HG02973 (cell line): ENCODE data around the gene NRXN3.
"Not testable (repeated sequence)": the region's sequence is repeated elsewhere in the genome, so short reads cannot be mapped to it uniquely, and the experiment has no call there.

Experiments used
- ATAC-seq: cut with Tn5 transposase; IDR thresholded peaks from one replicate; pipeline ENCODE4 v1.9.1; 2021; ENCODE audit warnings: moderate library complexity; ENCODE audit not compliant: unreplicated experiment

NRXN3 gene

DNA sequence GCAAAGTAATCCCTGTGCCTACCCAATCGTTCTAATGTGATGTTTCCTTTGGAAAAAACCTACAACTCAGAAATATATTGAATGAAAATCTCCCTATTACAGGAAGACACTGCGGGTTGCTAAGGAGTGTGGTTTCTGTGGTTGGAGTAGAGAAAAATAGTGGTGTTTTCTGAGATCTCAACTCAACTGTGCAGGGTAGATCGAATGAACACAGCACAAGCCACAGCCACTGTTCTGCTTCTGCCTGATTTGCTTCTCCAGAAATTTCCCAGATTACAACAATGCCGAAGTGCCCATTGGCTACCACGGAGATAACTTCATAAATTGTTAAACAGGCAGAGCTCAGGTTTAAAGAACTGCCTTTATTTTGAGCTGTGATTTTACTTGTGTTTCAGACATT, 1560.8 kb downstream of the NRXN3 start:
- no peak for ATAC-seq

DNA sequence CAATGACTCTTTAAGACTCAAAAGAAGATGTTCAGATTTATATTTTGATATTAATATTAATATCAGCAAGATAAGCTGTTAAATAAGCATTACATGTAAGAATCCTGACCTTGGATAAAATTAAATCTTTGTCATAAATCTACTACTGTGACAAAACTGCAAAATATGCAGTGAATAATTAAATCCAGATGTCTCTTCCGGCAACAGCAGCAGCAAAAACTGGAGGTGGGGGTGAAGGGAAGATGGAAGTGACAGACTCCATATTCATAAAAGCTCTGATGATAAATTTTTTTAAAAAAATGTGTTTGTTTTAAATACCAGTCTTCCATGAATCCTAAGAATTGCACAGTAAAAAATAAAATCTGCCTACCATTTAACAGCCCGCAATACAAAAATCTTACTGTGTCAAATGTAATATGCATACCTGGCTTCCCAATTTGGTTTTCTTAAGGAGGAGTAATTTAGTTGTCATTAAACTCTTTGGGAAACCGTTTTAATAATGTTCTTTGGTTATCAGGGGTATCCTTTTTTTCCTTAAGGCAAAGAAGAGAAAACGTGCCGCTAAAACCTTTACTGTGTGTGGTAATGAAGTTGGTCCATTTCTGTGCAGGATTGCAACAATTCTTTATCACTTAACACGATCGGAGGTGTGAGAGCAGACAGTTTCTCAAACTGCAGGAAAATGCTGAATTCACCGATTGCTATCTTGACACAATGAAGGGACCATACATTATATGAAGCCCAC, 1562.9 kb downstream of the NRXN3 start:
- ATAC-seq, result no peak

DNA sequence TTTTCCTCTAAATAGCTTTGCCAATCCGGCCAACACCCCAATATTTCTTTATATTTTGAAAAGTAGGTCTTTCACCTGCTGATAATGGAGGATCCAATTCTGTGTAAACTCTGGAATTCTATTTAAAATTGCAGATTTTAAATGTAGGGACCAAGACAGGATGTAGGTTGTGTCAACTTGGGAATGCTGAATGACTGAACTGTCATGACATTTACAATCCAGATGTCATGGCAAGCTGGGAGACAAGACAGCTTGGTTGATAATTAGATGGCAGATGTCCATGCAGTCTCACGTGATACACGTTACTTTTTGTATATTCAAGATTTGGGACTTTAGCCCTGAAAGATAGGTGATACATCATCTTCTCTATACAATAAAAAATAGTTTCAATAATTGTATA, 1564.0 kb downstream of the NRXN3 start:
- ATAC-seq, result no peak

DNA sequence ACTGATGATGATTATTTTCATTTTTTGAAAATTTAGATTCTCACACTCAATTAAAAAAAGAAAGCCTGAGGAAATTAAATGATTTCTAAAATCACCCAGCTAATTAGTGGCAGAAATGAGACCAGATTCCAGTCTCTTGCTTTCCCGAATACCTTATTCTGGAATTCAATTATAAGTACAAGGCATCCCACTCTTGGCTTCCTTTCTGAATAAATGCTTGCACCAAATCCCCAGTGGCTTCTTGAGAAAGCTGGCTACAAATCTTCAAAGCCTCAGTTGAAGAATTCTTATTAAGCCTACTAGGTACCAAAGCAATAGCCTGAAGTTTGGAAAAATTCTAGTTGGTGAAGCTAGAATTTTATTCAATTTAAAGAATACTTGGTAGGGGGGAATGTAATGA, 1564.5 kb downstream of the NRXN3 start:
- no peak for ATAC-seq

DNA sequence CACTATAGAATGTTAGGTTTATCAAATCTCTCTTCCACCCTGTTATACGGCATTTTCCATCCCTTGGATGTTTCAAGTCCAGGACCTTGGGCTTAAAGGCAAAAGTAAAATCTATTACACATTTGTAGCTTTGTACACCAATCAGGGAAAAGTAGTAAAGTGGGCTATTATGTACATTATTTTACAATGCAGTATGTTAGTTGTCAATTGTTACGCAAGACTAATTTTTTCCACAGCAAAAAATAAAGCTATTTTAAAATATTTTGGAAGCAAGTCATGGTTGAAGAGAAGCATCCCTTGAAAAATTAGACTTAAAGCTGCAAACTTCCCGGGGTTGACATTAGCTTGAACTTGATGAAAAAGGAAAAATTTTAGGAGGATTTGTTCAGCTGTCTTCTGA, 1564.9 kb downstream of the NRXN3 start:
- no peak for ATAC-seq

DNA sequence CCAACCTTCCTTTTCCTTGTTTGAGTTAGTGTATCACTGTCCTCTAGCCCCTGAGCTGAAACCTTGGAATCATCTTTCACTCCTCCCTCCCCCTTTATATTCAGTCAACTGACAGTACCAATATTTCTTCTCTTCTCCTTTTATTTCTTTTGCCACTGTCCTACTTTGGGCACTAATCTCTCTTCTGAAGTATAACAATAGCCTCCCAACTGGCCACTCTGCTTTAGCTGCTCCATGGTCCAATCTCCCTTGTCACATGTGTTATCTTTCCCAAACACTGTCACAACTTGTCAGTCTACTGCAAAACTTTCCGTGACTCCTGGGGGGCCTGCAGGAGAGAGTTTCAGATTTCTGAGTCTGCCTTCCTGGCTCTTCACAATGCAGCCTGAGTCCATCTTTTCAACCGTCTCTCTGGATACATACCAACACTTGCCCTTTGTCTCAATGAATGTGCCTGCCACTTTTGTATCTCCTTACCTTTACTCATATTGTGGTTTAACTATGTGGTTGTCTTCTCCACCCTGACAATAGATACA, 1570.0 kb downstream of the NRXN3 start:
- no peak for ATAC-seq

DNA sequence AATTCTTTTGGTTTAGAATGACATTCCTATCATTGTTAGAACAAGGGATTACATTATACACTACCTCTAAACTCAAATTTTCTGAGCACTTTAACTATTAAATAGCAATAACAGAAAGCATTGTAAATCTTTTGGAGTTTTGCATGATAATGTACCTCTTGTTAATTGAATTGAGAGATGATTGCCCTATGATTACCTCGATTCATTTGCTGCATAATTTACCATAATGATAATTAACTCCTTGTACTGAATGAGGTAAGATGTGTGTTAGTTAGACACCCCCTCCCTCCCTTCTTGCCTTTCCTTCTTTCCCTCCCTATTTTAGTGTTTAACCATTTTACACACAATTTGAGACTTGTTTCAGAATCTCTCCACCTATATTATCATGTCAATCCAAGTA, 1572.0 kb downstream of the NRXN3 start:
- no peak for ATAC-seq

DNA sequence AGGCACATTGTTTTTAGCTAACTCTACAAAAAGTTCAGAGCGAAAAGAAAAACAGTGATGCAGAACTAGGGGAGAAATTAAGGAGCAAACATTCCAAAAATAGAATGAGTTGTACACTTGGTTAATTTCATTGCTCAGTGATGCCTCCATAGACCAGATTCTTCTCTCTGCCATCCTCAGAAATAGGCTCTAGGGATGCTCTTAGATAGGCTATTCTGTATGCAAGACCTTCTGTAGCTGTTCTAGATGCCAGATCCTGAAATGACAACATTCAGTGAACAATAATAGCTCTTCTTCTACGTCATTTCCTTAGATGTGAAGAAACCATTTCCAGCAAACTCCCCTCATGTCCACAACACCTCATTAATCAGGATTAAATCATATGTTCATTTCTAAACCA, 1574.9 kb downstream of the NRXN3 start:
- no peak for ATAC-seq

DNA sequence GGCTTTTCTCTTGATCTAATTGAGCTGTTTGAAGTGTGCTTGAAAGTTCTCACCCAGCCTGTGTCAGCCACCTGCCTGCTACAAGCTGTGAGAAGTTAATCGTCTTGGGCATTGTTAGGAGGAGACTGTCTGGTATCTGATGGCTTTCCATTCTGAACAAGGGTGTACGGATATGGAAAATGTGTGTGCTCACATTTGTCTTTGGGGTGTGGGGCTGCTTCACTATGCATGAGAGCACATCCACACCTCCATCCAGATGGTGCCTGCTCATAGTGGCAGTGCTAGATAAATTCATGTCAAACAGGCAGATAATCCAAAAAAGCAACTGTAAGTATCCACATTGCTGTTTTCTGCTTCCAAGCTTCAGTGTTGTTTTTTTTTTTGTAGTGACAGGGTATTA, 1578.9 kb downstream of the NRXN3 start:
- ATAC-seq, result no peak

DNA sequence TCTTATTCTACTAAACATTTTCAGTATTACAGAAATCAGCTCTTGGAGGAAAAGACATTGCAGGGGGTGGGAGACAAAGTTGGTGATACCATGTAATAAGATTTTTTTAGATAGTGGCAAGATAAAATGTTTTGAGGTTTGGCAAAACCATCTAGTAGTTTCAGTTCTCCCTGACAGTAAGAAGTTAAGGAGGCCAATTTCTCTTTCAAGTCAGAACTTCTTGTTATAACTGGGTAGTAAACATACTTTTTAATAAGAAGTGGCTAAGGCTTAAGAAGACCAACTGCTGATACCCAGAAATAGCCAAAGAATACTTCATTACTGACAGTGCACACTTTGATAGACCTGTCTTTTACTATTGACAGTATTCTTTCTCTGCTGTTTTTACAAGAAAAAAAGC, 1588.8 kb downstream of the NRXN3 start:
- no peak for ATAC-seq

DNA sequence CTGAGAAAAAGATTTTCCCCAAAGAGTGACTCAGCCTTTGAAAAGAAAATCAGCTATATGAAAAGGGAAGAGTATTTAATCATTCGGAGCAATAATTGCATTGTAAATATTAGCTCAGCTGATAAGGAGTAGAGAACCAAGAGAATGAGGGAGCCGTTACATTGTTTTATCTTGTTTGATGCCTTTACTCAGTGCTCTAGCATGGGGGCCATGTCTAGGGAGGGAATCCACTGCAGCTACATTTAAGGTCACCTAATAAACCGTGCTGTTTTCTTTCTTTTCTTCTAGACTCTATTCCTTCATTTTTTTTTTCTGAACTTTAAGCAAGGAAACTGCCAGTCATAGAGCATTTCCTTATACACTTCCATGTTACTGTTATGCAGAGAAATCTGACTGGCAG, 1594.2 kb downstream of the NRXN3 start:
- no peak for ATAC-seq

DNA sequence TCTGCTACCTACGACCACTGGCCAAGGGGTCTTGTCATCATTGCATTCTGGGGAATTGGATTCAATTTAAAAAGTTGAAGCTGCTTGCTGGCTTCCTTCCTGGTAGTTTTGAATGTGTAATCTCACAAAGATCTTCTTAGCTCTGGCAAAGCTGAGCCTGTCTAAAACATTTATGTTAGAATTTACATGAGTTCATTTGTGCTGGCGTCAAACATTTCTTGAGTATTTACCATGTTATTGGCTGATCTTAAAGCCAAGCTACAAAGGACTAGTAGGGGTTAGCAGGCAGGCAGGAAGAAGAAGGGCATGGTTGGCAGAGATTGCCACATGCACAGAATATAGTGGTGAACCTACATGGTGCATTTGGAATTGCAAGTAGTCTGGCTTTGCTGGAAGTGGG, 1596.3 kb downstream of the NRXN3 start:
- no peak for ATAC-seq

DNA sequence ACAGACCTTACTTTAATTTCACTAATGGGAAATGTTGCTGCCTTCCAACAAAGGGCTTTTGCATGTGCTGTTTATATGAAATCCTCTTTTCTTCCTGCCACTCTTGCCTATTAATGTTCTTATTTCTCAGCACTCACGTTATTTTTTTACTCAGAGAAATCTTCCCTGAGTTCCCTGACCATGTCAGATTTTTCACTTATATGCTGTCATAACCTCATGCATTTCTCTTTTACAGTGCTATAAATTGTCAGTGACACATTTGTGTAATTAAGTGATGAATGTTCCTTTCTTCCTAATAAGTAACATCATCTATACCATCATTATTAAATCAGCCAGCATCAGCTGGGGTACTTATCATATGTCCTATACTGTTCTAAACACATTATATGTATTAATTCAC, 1597.1 kb downstream of the NRXN3 start:
- no peak for ATAC-seq

DNA sequence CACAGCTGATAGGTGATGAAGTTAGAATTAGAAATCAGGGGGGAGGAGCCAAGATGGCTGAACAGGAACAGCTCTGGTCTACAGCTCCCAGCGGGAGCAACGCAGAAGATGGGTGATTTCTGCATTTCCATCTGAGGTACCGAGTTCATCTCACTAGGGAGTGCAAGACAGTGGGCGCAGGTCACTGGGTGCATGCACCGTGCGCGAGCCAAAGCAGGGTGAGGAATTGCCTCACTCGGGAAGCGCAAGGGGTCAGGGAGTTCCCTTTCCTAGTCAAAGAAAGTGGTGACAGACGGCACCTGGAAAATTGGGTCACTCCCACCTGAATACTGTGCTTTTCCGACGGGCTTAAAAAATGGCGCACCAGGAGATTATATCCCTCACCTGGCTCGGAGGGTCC, 1597.5 kb downstream of the NRXN3 start:
- ATAC-seq, result not testable (repeated sequence)

DNA sequence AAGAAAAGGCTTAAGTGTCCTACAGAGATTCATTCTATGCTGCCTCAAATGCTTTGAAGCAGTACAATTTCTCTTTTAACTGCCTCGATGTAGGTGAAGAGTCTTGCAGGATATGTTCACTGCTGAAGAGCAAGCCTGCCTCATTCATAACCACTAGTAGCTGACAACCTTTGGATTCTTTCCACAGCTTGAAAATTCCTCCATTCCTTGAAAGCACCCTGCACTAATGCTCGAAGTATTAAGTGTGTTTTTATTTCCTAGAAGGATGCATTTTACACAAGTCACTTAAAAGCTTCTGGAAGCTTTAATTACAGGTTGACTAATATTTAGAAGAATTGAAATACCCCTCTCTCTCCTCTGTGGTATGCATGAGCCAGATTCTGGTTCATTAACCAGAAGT, 1611.7 kb downstream of the NRXN3 start:
- no peak for ATAC-seq

DNA sequence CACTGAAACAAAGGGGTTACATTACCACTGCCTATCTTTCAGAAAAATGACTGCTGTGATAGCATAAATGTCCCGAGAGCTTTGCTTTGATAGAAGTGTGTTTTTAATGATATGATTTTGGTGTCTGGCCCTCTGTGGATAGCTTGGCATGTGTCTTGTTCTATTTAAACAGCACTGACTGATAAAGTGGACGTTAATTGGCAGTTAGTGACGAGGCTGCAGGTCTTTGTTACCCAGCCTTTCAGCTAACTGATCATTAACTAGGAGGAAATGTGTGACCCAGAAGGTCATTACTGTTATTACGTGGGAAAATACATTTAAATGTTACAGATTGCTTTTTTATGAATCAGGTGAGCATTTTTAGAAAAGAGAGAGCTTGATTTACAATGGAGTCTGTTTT, 1612.9 kb downstream of the NRXN3 start:
- no peak for ATAC-seq

DNA sequence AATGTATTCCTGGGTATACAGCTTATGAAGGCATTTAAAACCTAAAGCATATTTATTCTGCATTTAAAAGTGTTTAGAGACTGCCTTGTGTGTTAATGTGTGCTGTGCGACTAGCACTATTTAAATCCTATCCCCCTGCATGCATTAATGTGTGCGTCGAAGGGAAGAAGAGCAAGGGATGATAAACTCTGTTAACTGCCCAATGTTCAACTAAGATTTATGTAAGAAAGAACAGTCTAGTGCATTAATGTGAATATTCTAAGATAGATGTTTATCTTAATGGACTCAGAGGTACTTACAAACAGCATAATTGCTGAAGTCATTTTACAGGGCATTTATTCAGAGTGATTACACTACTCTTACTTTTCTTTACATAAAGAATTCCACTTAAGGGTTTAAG, 1616.3 kb downstream of the NRXN3 start:
- ATAC-seq, result no peak

DNA sequence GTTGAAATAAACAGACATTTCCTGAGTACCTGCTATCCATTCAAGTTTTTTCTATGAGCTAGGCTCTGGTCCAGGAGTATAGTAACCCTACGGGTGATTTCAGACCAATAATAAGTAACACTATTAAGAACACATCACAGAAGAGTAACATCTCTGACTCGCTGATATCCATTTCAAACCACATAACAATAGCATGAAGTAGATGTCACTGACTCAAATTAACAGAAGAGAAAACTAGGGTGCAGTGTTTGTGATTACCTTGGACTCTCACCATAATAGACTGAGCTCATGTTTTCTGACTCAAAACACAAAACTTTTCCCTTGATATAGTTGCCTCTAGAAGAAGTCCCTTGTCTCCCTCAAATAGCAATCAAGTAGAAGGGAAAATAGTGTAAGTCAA, 1618.2 kb downstream of the NRXN3 start:
- no peak for ATAC-seq

DNA sequence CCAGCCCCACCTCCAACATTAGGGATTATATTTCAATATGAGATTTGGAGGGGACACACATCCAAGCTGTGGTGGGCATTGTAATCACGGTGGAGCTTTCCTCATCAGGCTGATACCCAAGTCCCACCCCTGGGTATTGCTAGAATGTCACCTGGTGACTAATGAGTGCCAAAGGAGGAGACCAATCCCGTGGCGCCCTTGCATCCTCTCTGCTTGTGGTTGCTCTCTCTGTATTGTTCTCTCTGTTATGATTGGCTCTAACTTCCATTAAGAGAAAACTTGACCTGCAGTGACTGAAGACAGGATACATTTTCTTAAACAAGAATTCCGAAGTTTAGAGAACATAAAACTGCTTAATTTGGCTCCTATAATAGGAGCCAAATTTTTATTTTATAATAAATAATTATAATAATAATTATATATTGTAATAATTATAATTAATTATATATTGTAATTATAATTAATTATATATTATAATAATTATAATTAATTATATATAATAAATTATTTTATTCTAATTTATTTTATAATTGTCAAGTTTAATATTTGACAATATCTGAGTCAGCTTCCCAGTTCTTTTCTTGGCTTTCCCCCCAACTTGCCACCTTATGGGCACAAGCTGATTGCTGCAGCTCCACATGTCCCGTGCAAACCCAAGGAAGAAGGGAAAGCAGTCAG, 1621.0 kb downstream of the NRXN3 start:
- no peak for ATAC-seq

DNA sequence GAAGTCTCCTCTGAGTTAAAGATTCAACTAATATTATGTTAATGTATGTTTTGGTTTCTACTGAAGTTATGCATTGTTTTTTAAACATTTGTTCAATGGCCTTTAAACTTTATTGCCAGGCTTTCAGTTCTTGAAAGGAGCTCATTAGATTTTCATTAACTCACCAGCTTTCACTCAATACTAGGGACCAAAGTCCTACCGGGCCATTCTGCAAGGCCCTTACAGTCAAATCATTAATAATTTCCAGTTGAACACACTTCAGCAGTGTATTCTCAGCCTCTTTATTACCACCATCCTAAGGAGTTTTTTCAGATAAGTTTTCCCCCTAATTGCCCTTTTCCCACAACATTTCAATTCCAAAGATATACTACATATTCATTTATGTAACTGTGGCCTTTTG, 1631.9 kb downstream of the NRXN3 start:
- no peak for ATAC-seq

DNA sequence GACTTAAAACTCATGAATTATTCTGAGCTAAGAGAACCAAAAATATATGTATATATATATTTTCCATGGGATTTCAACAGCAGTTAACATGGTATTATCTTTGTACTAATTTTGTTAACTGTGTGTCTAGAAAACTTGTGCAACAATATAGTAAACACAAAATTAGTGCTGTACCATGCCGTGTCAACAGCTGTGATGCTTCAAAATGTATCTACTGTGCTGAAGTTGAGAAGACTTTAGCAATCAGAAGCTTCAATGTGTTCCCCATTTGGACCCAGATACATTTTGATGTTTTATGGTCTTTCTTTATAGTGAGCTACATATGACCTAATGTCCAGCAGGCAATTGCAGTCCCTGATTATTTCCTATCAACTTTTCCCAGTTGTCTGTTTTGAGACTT, 1635.5 kb downstream of the NRXN3 start:
- ATAC-seq, result no peak

DNA sequence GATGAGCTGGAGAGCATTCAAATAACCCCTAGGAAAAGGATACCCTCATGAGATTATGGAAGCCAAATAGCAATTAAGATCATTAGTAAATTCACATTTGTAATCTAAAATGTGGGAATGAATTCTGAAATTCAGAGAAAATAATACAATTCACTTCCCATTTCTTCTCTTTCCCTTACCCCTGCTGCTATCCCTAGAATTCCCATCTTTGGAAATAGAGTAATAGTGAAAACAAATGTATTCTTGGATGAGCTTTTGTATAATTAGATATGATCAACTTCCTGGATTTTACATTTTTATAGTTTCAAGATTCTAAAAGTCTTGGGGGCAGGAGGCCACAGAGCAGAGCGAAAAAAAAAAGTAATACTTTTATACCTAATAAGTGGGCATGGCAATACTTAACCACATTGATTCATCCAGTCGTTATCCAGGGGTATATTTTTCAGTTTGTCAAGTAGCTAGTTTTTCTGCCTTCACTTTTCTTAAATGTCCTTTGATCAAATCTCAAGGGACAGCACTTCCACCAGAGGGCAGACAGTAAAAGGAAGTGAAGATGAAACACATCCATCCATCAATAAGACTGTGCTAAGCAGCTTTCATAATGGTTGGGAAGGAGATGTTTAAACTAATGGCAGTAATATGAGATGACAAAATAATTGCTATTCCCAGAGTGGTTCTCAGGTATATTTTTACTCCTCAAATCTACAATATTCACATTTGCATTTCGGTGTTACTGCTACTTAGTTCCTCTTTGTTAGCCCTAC, 1639.9 kb downstream of the NRXN3 start:
- ATAC-seq, result no peak
